ENCODE data around the gene MCF2L2.

Gene MCF2L2

GRCh38 chr3:183215591-183216202 lies 212.7 kb downstream of the MCF2L2 start:
- Histone ChIP-seq H3K4me3 (ENCODE audit: low read depth, low read length) (no peak overlapping the region), H3K27me3 (no peaks in the 10 kb centered on the region), H3K36me3 (no peaks in the 10 kb centered on the region), H3K4me1 (no peaks in the 10 kb centered on the region), H3K9me3 (no peaks in the 10 kb centered on the region; the same call in 1 of the 2 replicates)
- DNase-seq = no peak
- TF ChIP-seq CTCF (IDR thresholded peaks at IDR 0.05; ENCODE audit: low read depth, low read length) = no peak

- Histone ChIP-seq H3K36me3 (no peaks in the 10 kb centered on the region), H3K9me3 (no peaks in the 10 kb centered on the region; the same call in 1 of the 2 replicates), H3K4me3 (ENCODE audit: low read depth, low read length) (no peak overlapping the region), H3K27me3 (no peaks in the 10 kb centered on the region), H3K4me1 (no peaks in the 10 kb centered on the region)
- no peak for DNase-seq
- no peak for TF ChIP-seq CTCF (IDR thresholded peaks at IDR 0.05; ENCODE audit: low read depth, low read length)
These were observed 214.2 kb downstream of the MCF2L2 start for GRCh38 chr3:183214277-183214612.

- TF ChIP-seq CTCF (IDR thresholded peaks at IDR 0.05; ENCODE audit: low read depth, low read length) = no peak
- Histone ChIP-seq H3K36me3 (no peaks in the 10 kb centered on the region), H3K9me3 (no peaks in the 10 kb centered on the region; the same call in 1 of the 2 replicates), H3K27me3 (no peaks in the 10 kb centered on the region), H3K4me3 (ENCODE audit: low read depth, low read length) (no peak overlapping the region), H3K4me1 (no peaks in the 10 kb centered on the region)
- DNase-seq = no peak
These were observed 214.8 kb downstream of the MCF2L2 start for GRCh38 chr3:183213415-183214276.

- TF ChIP-seq CTCF (IDR thresholded peaks at IDR 0.05; ENCODE audit: low read depth, low read length) = no peak
- Histone ChIP-seq H3K9me3 (no peaks in the 10 kb centered on the region; the same call in 1 of the 2 replicates), H3K27me3 (no peaks in the 10 kb centered on the region), H3K36me3 (no peaks in the 10 kb centered on the region), H3K4me1 (no peaks in the 10 kb centered on the region), H3K4me3 (ENCODE audit: low read depth, low read length) (no peak overlapping the region)
- DNase-seq = no peak
These were observed 215.9 kb downstream of the MCF2L2 start for GRCh38 chr3:183212565-183212964.

- DNase-seq = no peak
- no peaks in the 10 kb centered on the region for H3K36me3 ChIP-seq
- H3K27me3 ChIP-seq = no peaks in the 10 kb centered on the region
- no peaks in the 10 kb centered on the region; the same call in 1 of the 2 replicates for H3K9me3 ChIP-seq
- no peaks in the 10 kb centered on the region for H3K4me1 ChIP-seq
- TF ChIP-seq CTCF (IDR thresholded peaks at IDR 0.05; ENCODE audit: low read depth, low read length) = no peak
- H3K4me3 ChIP-seq (ENCODE audit: low read depth, low read length) = no peak overlapping the region
These were observed 216.3 kb downstream of the MCF2L2 start for GRCh38 chr3:183212096-183212495.

GRCh38 chr3:183211352-183211751 lies 217.1 kb downstream of the MCF2L2 start:
- Histone ChIP-seq H3K4me3 (ENCODE audit: low read depth, low read length) (no peak overlapping the region), H3K4me1 (no peaks in the 10 kb centered on the region), H3K9me3 (no peaks in the 10 kb centered on the region; the same call in 1 of the 2 replicates), H3K36me3 (no peaks in the 10 kb centered on the region), H3K27me3 (no peaks in the 10 kb centered on the region)
- no peak for TF ChIP-seq CTCF (IDR thresholded peaks at IDR 0.05; ENCODE audit: low read depth, low read length)
- no peak for DNase-seq

All from BE2C (cell line).